GM10266 (cell line): ENCODE data around the gene OMA1.

ENCODE experiments used
- DNase-seq: peaks from one replicate; pipeline ENCODE4 v3.0.0; 2012; ENCODE audit errors: extremely low spot score
- TF ChIP-seq, protein P1 (sequence below): IDR thresholded peaks from 2 replicates; pipeline ENCODE4 v1.5.1; 2012; ENCODE audit warnings: mild to moderate bottlenecking, low read depth; ENCODE audit not compliant: control insufficient read depth, insufficient read depth; ENCODE audit errors: missing control alignments

Gene OMA1

GRCh38 chr1:58515794-58516401, 30.6 kb downstream of the OMA1 start:
- TF ChIP-seq, protein P1, sequence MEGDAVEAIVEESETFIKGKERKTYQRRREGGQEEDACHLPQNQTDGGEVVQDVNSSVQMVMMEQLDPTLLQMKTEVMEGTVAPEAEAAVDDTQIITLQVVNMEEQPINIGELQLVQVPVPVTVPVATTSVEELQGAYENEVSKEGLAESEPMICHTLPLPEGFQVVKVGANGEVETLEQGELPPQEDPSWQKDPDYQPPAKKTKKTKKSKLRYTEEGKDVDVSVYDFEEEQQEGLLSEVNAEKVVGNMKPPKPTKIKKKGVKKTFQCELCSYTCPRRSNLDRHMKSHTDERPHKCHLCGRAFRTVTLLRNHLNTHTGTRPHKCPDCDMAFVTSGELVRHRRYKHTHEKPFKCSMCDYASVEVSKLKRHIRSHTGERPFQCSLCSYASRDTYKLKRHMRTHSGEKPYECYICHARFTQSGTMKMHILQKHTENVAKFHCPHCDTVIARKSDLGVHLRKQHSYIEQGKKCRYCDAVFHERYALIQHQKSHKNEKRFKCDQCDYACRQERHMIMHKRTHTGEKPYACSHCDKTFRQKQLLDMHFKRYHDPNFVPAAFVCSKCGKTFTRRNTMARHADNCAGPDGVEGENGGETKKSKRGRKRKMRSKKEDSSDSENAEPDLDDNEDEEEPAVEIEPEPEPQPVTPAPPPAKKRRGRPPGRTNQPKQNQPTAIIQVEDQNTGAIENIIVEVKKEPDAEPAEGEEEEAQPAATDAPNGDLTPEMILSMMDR, result peak; percentile 60
- DNase-seq, result peak; percentile 44

DNA sequence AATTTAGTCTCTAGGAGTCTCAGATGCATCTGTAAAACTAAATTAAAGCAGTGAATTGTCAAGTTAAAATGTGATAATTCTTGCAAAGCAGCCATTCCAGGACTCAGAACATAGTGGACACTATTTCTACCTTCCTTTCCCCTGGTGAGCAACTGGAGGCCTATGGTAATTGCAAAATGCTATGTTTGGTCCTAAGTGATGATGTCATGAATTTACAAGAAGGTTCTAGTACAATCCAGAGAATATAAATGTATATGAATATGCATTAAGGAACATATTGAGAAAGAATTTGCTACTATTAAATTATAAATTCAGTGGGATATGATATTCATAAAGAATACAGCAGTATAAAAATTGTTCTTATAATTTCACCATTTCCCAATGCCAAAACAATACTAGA, 32.6 kb downstream of the OMA1 start:
- TF ChIP-seq, protein P1, result no peak
- DNase-seq, result no peak

DNA sequence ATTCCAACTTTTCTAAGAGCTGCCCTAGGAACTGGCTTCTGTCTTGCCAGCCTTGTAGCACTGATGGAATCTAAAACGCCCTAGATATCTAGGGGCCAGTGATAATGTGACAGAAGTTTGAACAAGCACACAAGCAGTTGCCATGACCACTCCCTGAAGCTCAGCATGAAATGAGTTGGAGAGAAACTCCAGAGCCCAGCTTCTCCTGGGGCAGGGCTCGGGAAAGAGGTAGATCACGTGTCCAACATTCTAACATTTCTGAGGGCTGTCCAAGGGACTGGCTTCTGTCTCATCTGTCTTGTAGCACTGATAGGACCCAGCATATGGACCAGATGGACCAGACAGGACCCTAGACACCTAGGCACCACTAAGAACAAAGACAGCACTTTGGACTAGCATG, 37.9 kb downstream of the OMA1 start:
- DNase-seq, result no peak

DNA sequence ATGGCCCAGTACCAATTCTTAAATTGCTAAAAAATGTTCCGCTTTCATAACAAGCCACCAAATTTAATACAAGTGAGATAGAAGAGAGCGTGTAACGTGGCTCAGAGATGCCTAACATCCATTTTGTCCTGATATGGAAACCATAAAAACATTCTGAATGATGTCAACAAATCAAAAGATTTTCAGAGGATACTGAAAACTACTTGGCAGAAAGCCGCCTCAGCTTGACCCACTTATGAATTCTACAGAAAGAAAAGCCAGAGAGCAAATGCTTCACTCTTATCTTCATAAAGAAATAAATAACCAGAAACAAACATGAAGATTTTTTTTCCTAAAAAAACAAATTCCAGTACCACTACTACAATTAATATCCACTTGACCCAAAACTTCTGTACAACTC, 41.2 kb downstream of the OMA1 start:
- no peak for DNase-seq
- TF ChIP-seq, protein P1, result no peak

More for the DNA sequence above, 37.9 kb downstream of the OMA1 start:
- TF ChIP-seq, protein P1, result no peak

- TF ChIP-seq, protein P1, result no peak
- DNase-seq, result no peak
Observed at GRCh38 chr1:58502519-58502918, 44.0 kb downstream of the OMA1 start.

DNA sequence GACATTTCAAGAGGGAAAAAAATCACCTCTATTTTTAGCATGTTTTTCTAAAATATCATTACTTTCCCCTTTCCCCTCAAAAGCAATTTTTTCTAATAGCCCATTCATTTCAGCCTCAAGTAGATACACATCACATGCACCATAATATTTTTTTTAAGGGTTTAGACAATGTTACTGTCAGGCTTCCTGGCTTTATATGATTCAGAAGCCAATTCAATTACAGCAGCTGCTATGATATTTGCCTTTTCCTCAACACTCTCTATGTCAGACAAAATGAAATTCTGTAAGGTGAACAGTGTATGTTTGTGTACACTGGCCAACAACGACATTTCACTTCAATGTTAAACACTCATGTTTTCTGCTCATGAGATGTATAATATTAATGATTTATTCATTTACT, 46.5 kb downstream of the OMA1 start:
- TF ChIP-seq, protein P1, result no peak
- DNase-seq, result no peak

DNA sequence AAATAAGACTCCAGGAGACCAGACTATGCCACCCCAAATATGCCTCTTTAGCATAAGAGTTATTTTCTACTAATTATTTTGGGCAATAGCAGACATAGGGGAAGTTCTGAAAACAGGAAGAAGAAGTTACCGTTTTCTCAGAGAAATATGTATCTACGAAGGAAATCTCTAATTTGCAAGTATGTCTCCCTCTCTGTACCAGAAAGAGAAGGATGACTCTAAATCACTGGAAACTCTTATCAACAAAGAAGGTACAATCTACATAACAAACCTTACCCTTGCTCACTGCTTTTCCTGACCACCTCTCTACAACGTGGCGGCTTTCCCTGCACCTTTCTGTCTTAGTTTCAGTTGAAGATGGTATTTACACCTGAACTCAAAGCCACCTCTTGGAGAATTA, 49.0 kb downstream of the OMA1 start:
- TF ChIP-seq, protein P1, result no peak
- no peak for DNase-seq
